ENCODE measurements around the gene WNT5B. TPM values are rescaled to one million over a fixed set of nuclear protein-coding genes. Genes with fewer than 3 reads are reported as not detected.
A peak's percentile ranks its signal among the peaks of the same experiment; 100 is the strongest.
"Not testable (repeated sequence)": the region's sequence is repeated elsewhere in the genome, so short reads cannot be mapped to it uniquely, and the experiment has no call there.

Gene WNT5B
- total RNA-seq, 2 donors from 2014 or later = 10.1 to 12.8 TPM

GRCh38 chr12:1666685-1667162, 37.7 kb downstream of the WNT5B start:
- no peak for DNase-seq (ENCODE audit: low spot score)

GRCh38 chr12:1668833-1669543, 40.0 kb downstream of the WNT5B start:
- intact Hi-C loops (cut with DNase I) = no loop called here
- DNase-seq (ENCODE audit: low spot score) = no peak

More at GRCh38 chr12:1666685-1667162, 37.7 kb downstream of the WNT5B start:
- intact Hi-C loops (cut with DNase I) = no loop called here

GRCh38 chr12:1670358-1671268, 41.6 kb downstream of the WNT5B start:
- intact Hi-C loops (cut with DNase I) = no loop called here
- no peak for DNase-seq (ENCODE audit: low spot score)

- intact Hi-C loops (cut with DNase I) = no loop called here
- no peak for DNase-seq (ENCODE audit: low spot score)
These were observed 47.0 kb downstream of the WNT5B start for GRCh38 chr12:1676043-1676442.

GRCh38 chr12:1680804-1681492, 51.9 kb downstream of the WNT5B start:
- intact Hi-C loops (cut with DNase I) = no loop called here
- DNase-seq (ENCODE audit: low spot score) = no peak

- intact Hi-C loops (cut with DNase I) = no loop called here
- no peak for DNase-seq (ENCODE audit: low spot score)
These were observed 52.4 kb downstream of the WNT5B start for GRCh38 chr12:1681493-1681807.

GRCh38 chr12:1688086-1688710, 59.2 kb downstream of the WNT5B start:
- intact Hi-C loops (cut with DNase I) = no loop called here
- no peak for DNase-seq (ENCODE audit: low spot score)

- intact Hi-C loops (cut with DNase I) = no loop called here
- peak; percentile 99 for DNase-seq (ENCODE audit: low spot score)
These were observed 61.6 kb downstream of the WNT5B start, which contains the start of gene ADIPOR2 for GRCh38 chr12:1690578-1691122. Gene ADIPOR2, plus strand, starts transcription at chr12:1691070. Its CDS starts 63,274 bp downstream, at chr12:1754344.

GRCh38 chr12:1691123-1692007, 62.3 kb downstream of the WNT5B start:
- intact Hi-C loops (cut with DNase I) = no loop called here
- no peak for DNase-seq (ENCODE audit: low spot score)

- intact Hi-C loops (cut with DNase I) = no loop called here
- no peak for DNase-seq (ENCODE audit: low spot score)
These were observed 63.2 kb downstream of the WNT5B start for GRCh38 chr12:1692226-1692625.

- intact Hi-C loops (cut with DNase I) = no loop called here
These were observed 64.0 kb downstream of the WNT5B start for GRCh38 chr12:1692895-1693610.

GRCh38 chr12:1695097-1695496, 66.1 kb downstream of the WNT5B start:
- DNase-seq (ENCODE audit: low spot score); intact Hi-C loops (cut with DNase I): not testable (repeated sequence)

More at GRCh38 chr12:1692895-1693610, 64.0 kb downstream of the WNT5B start:
- DNase-seq (ENCODE audit: low spot score) = no peak

- intact Hi-C loops (cut with DNase I) = no loop called here
- no peak for DNase-seq (ENCODE audit: low spot score)
These were observed 67.0 kb downstream of the WNT5B start for GRCh38 chr12:1695886-1696670.

- DNase-seq (ENCODE audit: low spot score) = no peak
- intact Hi-C loops (cut with DNase I) = no loop called here
These were observed 67.8 kb downstream of the WNT5B start for GRCh38 chr12:1696800-1697199.

Measured in posterior vena cava (tissue), 2 donors.